K562 (cell line): Measurements from ENCODE around the gene RBMS1. TPM values are rescaled to one million over a fixed set of nuclear protein-coding genes. Genes with fewer than 3 reads are reported as not detected.

Source experiments
- ATAC-seq: fragments of 200-7000 bp; cut with Tn5 transposase; 3 replicates; pipeline ENCODE4 v1.9.1; 2020; ENCODE audit warnings: moderate library complexity
- BruUV-seq: library from RNA; stranded (reverse); fragments of 400-500 nt; replicated peaks from 2 replicates; lab custom pipeline; 2021; lab: Mats Ljungman, UMichigan
- CTCF ChIA-PET: fragments of 300-600 bp; formaldehyde crosslinking; extraction: SDS; loops from one replicate; lab custom pipeline; 2021; ENCODE audit warnings: low intra/inter-chr PET ratio; lab: Yijun Ruan, JAX
- POLR2A ChIA-PET: fragments of 300-600, 350-650 bp; sonication (Branson Sonifier 250); formaldehyde crosslinking; extraction: SDS; loops from one replicate; lab custom pipeline; 2021; ENCODE audit warnings: antibody characterized with exemption, inconsistent platforms; lab: Yijun Ruan, JAX
- DNase-seq, 4 experiments: peaks; one replicate each; pipeline versions ENCODE4 v3.0.0 to v3.0.0-alpha.2; 2011 to 2018; ENCODE audit warnings: low spot score in 3 of 4, mixed read lengths in 3 of 4; ENCODE audit errors: extremely low read depth in 1 of 4
- FAIRE-seq: peaks from 2 replicates; lab custom pipeline; 2011; peaks lifted over from hg19 to GRCh38; lab: Jason Lieb, UNC
- H2AFZ ChIP-seq: 2 replicates; pipeline ENCODE4 v1.6.0; 2011; ENCODE audit warnings: low read depth, low read length, control low read depth, inconsistent platforms
- H3K27ac ChIP-seq: fragments of 200-600 bp; 3 replicates; pipeline ENCODE4 v1.8.0; 2011; ENCODE audit warnings: low read depth, mild to moderate bottlenecking, control low read depth, inconsistent platforms, low read length, moderate library complexity, mixed read lengths; ENCODE audit errors: extremely low read depth
- H3K27me3 ChIP-seq, 2 experiments: fragments of 300-600 bp in 1 of 2; 2 replicates in 1 of 2; 3 replicates in 1 of 2; pipeline versions ENCODE4 v1.6.0 to v1.8.0; 2011; ENCODE audit warnings: inconsistent platforms in 2 of 2, low read length in 2 of 2, mild to moderate bottlenecking in 1 of 2, mixed read lengths in 1 of 2, moderate library complexity in 1 of 2; ENCODE audit not compliant: control insufficient read depth in 2 of 2, insufficient read depth in 2 of 2
- H3K36me3 ChIP-seq: fragments of 300-600 bp; 3 replicates; pipeline ENCODE4 v1.8.0; 2011; ENCODE audit warnings: mild to moderate bottlenecking, low read length, inconsistent platforms; ENCODE audit not compliant: control insufficient read depth, insufficient read depth
- H3K4me1 ChIP-seq, 2 experiments: fragments of 200-600 bp in 1 of 2; replicated peaks in 1 of 2; 2 replicates in 1 of 2; 3 replicates in 1 of 2; pipeline versions ENCODE4 v1.5.1 to v1.8.0; 2011; ENCODE audit warnings: inconsistent platforms in 2 of 2, low read length in 2 of 2, mild to moderate bottlenecking in 1 of 2, mixed read lengths in 1 of 2, moderate library complexity in 1 of 2; ENCODE audit not compliant: control insufficient read depth in 2 of 2, insufficient read depth in 2 of 2
- H3K4me2 ChIP-seq: 2 replicates; pipeline ENCODE4 v1.6.1; 2011; ENCODE audit warnings: low read length, control low read depth, inconsistent platforms, mixed read lengths; ENCODE audit not compliant: insufficient read depth
- H3K4me3 ChIP-seq: fragments of 200-600 bp; sonication (generic), shearing (Covaris generic); 2 replicates; pipeline ENCODE4 v1.5.1; 2016; ENCODE audit warnings: control low read depth, inconsistent platforms
- H3K79me2 ChIP-seq: fragments of 200-600 bp; 3 replicates; pipeline ENCODE4 v1.8.0; 2011; ENCODE audit warnings: low read length, inconsistent platforms; ENCODE audit not compliant: control insufficient read depth, insufficient read depth
- H3K9ac ChIP-seq, 2 experiments: 2 replicates each; pipeline versions ENCODE4 v1.6.0 to v1.6.1; 2011; ENCODE audit warnings: low read depth in 2 of 2, low read length in 2 of 2, control low read depth in 1 of 2, inconsistent platforms in 1 of 2, mild to moderate bottlenecking in 1 of 2, mixed read lengths in 1 of 2; ENCODE audit not compliant: insufficient read depth in 1 of 2
- H3K9me1 ChIP-seq: one replicate; pipeline ENCODE4 v1.6.0; 2011; ENCODE audit warnings: inconsistent platforms, mild to moderate bottlenecking, low read length, moderate library complexity; ENCODE audit not compliant: control insufficient read depth, insufficient read depth
- H3K9me3 ChIP-seq: replicated peaks from 2 replicates; pipeline ENCODE4 v1.5.1; 2011; ENCODE audit warnings: low read depth, low read length, inconsistent platforms; ENCODE audit not compliant: control insufficient read depth, insufficient read depth
- H4K20me1 ChIP-seq: replicated peaks from 2 replicates; pipeline ENCODE4 v1.6.1; 2011; ENCODE audit warnings: low read length, inconsistent platforms, mixed read lengths; ENCODE audit not compliant: control insufficient read depth, insufficient read depth
- CEBPB ChIP-seq: fragments of 450-650 bp; IDR thresholded peaks from 2 replicates; pipeline ENCODE4 v1.6.1; 2016; ENCODE audit warnings: missing genetic modification characterization, missing compliant biosample characterization
- CREB1 ChIP-seq, 2 experiments: sonication (generic) in 1 of 2; formaldehyde crosslinking in 1 of 2; IDR thresholded peaks; 2 replicates each; pipeline versions ENCODE4 v1.6.1 to v1.8.0; 2012 to 2022; ENCODE audit warnings: inconsistent platforms in 1 of 2, mild to moderate bottlenecking in 1 of 2, missing genetic modification reagents in 1 of 2, moderate library complexity in 1 of 2
- NBN ChIP-seq: fragments of 450-650 bp; IDR thresholded peaks from 2 replicates; pipeline ENCODE4 v1.6.1; 2016; ENCODE audit warnings: low read depth, mild to moderate bottlenecking
- NFATC3 ChIP-seq: fragments of 450-650 bp; IDR thresholded peaks from 2 replicates; pipeline ENCODE4 v1.6.1; 2017; ENCODE audit warnings: mild to moderate bottlenecking
- POLR3A ChIP-seq: IDR thresholded peaks from 2 replicates; pipeline ENCODE4 v1.6.1; 2011; ENCODE audit warnings: borderline replicate concordance, mild to moderate bottlenecking, moderate library complexity; ENCODE audit not compliant: insufficient read length, insufficient read depth; ENCODE audit errors: extremely low read depth
- POU5F1 ChIP-seq: fragments of 150-350 bp; IDR thresholded peaks from 2 replicates; pipeline ENCODE4 v1.6.1; 2014; ENCODE audit warnings: borderline replicate concordance, low read length, low read depth, mild to moderate bottlenecking; ENCODE audit not compliant: partially characterized antibody
- SUPT5H ChIP-seq: fragments of 450-650 bp; IDR thresholded peaks from 2 replicates; pipeline ENCODE4 v1.6.1; 2016
- ZNF12 ChIP-seq: sonication (generic); formaldehyde crosslinking; IDR thresholded peaks from 2 replicates; pipeline ENCODE4 v1.4.0; 2020; ENCODE audit warnings: mild to moderate bottlenecking, missing genetic modification reagents
- ZNF253 ChIP-seq: fragments of 250-450 bp; sonication (Bioruptor Pico); conservative IDR thresholded peaks from 2 replicates; pipeline ENCODE4 v1.6.1; 2021; ENCODE audit warnings: mild to moderate bottlenecking
- ZNF407 ChIP-seq: fragments of 450-650 bp; IDR thresholded peaks from 2 replicates; pipeline ENCODE4 v1.6.1; 2016; ENCODE audit warnings: low read depth
- WGBS: fragments of 100-300 bp; shearing (Covaris generic); methylation state at CpG from one replicate; pipeline ENCODE4 v1.1.6; 2016; ENCODE audit warnings: low coverage, mixed read lengths; ENCODE audit not compliant: insufficient coverage; ENCODE audit errors: missing lambda C conversion rate; 5-methylcytosine and 5-hydroxymethylcytosine counted together
- in situ Hi-C: fragments of 300-500 bp; cut with MboI; formaldehyde crosslinking; loops from 4 replicates; pipeline ENCODE4 v1.15.0; 2018; ENCODE audit warnings: inconsistent platforms, mixed read lengths
- intact Hi-C: fragments of 100-400 bp; cut with micrococcal nuclease; formaldehyde crosslinking; loops from 2 replicates; pipeline ENCODE4 v1.14.2; 2022
- polyA plus RNA-seq, 8 experiments: library from polyadenylated mRNA; depleted of rRNA in 4 of 8; stranded (reverse) in 5 of 8; unstranded in 3 of 8; fragments of >200 nt; fragmentation: Nextera tagmentation in 2 of 8; fragmentation: Illumina TruSeq in 1 of 8; extraction: Ambion mirVana in 2 of 8; extraction: Trizol in 1 of 8; gene quantifications; 2 replicates each; pipeline versions ENCODE4 v1.2.1 to v1.2.3, GENCODE V29; 2011 to 2014; ENCODE audit warnings: inconsistent platforms in 1 of 8, missing spikeins in 1 of 8
- total RNA-seq, 7 experiments: library from RNA; depleted of rRNA in 6 of 7; stranded (reverse); fragments of >200 nt in 6 of 7; fragmentation: Illumina TruSeq in 2 of 7; extraction: Trizol in 2 of 7; gene quantifications; 2 replicates each; pipeline versions ENCODE4 v1.2.1 to v1.2.3, GENCODE V29; 2011 to 2021; ENCODE audit warnings: low replicate concordance in 1 of 7

Gene RBMS1
- total and polyA plus RNA-seq, 9 of the 15 experiments (the other 6 are each of a cell fraction or from before 2014, with no cell fraction given), result 0.04 to 0.31 (median 0.09) TPM; not detected in 6

GRCh38 chr2:160379399-160379798 is 114.2 kb downstream of the RBMS1 start (continued):
- TF ChIP-seq CREB1 (IDR thresholded peaks at IDR 0.05) (no peak), CREB1 (CRISPR knock-in tag; IDR thresholded peaks at IDR 0.05) (no peak), CEBPB (tag) (peak; percentile 64)

- ATAC-seq (no peak), FAIRE-seq (peak; percentile 48), DNase-seq (no peak)
- Histone ChIP-seq H3K36me3 (no peaks in the 10 kb centered on the region), H3K4me2 (no peak overlapping the region), H3K9me1 (no peaks in the 10 kb centered on the region), H4K20me1 (no peaks in the 10 kb centered on the region), H3K79me2 (no peaks in the 10 kb centered on the region), H3K27ac (no peak overlapping the region), H3K27me3 (no peaks in the 10 kb centered on the region), H3K9ac (no peak overlapping the region), H3K4me1 (no peaks in the 10 kb centered on the region), H2AFZ (no peak overlapping the region), H3K9me3 (no peaks in the 10 kb centered on the region), H3K4me3 (no peak overlapping the region)
- ChIA-PET CTCF (no interaction called here), POLR2A (interaction anchor here (0.6 kb wide), 3 partner anchors 99 to 301 kb away, joined by 3 read pairs; no protein-coding TSS in a partner anchor)
- 0% methylated on average over 6 of the region's 6 CpGs for WGBS
- no TSS peak for BruUV-seq
- TF ChIP-seq POLR3A, result no peak
- no peak for TF ChIP-seq ZNF407
- no peak for TF ChIP-seq ZNF253 (CRISPR knock-in tag)
- TF ChIP-seq NBN, result no peak
- TF ChIP-seq SUPT5H, result no peak
- TF ChIP-seq ZNF12, result no peak
- no peak for TF ChIP-seq NFATC3
- no peak for TF ChIP-seq POU5F1
- intact Hi-C loops, result no loop called here
- in situ Hi-C loops, result no loop called here
Measured at GRCh38 chr2:160377204-160377995, 116.2 kb downstream of the RBMS1 start.
